Measurements from ENCODE around the gene AIF1.

The AIF1 gene

DNA sequence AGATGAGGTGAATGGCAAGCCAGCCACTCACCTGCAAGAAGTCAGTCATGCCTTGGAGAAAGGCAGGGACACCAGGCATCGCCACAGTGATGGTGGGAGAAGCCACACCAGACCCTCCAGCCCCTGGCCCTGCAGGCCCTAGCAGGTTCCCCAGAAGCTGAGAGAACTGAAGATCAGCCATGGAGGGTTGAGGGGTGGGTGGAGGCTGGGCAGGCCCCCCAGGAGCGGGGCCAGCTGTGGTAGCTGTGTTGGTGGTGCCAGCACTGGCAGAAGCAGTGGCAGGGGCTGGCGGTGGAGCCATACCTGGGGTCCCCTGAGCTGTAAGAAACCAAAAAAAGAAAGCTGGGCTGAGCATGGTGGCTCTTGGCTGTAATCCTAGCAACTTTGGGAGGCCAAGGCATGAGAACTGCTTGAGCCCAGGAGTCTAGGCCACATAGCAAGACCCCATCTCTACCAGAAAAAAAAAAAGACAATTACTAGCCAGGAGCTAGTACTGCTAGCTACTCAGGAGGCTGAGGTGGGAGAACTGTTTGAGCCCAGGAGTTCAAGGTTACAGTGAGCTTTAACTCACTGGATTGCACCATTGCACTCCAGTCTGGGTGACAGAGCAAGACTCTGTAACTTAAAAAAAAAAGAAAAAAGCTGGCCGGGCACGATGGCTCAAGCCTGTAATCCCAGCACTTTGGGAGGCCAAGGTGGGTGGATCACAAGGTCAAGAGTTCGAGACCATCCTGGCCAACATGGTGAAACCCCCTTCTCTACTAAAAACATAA, 27.9 kb downstream of the AIF1 start:
- no peak for DNase-seq

- DNase-seq = no peak
Measured at GRCh38 chr6:31643818-31644454, 28.9 kb downstream of the AIF1 start.

DNA sequence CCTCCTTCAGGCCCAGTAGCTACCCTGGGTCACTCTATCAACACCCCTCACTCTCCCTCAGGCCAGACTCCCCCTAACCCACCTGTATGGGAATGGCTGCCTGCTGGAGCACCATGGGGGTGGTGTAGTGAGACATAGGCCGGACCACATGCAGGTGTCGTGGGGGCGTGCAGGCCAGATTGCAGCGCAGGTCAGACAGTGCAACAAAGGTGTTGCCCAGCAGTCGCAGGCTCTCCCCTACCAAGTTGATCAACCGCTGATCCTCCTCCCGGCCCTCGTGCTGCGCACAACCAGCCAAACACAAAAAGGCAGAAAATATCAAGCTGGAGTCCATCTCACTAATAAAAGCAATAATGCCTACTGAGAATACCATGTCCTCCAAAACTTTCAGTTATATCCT, 30.3 kb downstream of the AIF1 start:
- DNase-seq = no peak

DNA sequence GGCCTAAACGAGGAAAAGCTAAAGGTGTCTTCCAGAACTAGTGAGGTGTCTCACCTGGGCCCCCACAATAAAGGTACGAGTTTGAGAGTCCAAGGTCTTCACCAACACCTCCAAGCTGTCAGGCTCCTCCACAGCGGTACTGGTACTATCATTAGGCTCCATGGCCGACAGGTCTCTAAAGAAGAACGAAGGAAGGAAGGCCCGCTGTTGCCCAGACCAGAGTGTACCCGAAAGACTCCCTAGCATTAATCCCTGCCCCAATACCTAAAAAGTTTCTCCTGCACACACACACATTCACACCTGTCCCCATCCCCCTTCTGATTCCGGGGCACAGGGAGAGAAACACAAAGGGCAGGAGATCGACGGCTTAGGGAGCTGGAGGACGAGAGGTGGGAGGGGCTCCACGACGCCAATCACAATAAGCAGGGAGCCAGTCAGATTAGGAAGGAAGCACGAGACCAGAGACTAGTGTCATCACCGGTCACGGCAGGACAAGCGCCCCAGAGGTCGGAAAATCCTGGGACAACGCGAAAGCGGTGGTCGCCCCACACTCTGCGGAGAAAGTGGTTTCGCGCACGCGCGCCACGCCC, 36.7 kb downstream of the AIF1 start:
- DNase-seq = no peak

- DNase-seq = peak in 1 of 2 donors; percentile 90
Measured at GRCh38 chr6:31652925-31653724, 38.1 kb downstream of the AIF1 start.

DNA sequence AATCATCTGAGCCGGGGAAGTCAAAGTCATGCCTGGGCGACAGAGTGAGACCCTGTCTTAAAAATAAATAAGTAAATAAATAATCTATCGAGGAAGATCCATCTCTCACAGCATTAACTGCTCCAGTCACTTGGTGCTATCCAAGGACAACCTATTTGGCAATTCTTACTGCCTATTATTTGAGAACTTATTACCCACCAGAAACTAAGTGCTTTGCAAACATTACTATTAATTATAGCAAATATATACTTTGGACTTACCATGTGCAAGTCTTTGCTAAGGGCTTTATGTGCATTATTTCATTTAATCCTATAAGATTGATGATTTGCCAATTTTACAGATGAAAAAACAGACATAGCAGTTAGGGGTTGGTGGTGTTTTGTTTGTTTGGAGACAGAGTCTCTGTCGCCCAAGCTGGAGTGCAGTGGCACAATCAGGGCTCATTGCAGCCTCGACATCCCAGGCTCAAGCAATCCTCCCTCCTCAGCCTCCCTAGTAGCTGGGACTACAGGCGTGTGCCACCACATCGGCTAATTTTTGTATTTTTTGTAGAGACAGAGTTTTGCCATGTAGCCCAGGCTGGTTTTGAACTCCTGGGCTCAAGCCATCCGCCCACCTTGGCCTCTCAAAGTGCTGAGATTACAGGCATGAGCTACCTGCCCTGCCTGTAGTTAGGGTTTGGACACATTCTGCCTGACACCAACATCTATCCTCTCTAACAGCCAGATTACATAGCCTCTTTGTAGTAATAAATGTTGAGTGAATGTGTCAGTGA, 39.7 kb downstream of the AIF1 start:
- DNase-seq = no peak

- no peak for DNase-seq
Measured at GRCh38 chr6:31655349-31656237, 40.6 kb downstream of the AIF1 start, which contains the start of gene APOM. APOM (plus strand) TSS chr6:31655894; CDS start chr6:31655967, 73 bp downstream.

- peak in 1 of 2 donors; percentile 42 for DNase-seq
Measured at GRCh38 chr6:31657406-31658157, 42.5 kb downstream of the AIF1 start.

DNA sequence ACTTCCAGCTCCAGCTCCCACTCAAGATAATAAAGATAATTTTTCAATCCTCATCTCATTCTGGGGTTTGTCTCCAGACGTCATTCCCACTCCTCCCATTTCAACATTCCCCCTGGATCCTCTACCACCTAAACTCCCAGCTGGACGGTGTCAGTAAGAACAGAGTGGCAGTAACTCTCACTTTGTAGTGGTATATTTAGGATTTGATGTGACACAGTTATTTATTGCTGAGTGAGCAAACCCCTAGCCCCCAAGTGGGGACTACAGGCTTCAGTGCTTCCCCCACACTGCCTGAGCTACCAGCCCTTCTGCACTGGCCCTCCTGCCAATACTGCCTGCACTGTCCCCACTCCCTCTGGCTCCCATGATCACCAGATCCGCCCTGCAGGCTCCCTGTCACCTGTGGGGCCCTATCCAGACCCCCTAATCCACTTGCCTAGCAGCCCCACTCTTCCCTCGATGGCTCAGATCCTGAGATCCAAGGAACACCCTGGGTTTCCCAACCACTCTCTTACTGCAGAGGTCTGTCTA, 43.2 kb downstream of the AIF1 start:
- DNase-seq = no peak

DNA sequence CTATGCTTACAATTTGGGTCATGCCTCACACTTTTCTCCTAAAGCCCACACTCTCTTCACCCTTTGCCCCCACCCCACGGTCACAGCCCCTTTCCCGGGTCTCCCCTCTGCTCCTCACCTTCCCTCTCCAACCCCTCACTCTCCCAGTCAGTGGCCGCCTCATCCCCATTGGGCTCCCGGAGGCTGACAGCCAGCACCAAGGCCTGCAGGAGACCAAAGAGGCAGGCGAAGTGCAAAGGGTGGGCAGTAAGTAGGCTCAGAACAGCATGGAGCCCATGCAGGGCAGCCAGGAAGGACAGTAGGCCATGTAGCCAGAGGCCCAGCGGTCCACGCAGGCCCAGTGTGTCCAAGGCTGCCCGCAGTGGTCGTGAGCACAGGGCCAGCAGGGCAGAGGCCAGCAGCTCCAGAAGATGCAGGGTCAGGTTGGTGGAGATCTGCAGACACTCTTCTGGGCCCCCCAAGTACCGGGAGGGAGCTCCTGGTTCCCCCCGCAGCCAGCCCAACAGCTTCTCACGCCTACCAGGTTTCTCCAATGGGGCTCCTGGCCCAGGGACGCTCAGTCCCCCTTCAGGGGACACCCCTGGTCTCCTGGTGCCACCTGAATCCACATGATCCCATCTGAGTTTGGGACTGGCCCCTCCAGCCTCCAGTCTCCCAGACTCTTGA, 44.1 kb downstream of the AIF1 start:
- DNase-seq = no peak

- peak; percentile 18 to 60 for DNase-seq
Measured at GRCh38 chr6:31659649-31660380, 44.8 kb downstream of the AIF1 start.

GRCh38 chr6:31660381-31661261, 45.6 kb downstream of the AIF1 start, which contains the start of gene C6orf47:
C6orf47 (minus strand) TSS chr6:31660778; CDS start chr6:31659947, 831 bp downstream.
- peak; percentile 71 to 81 for DNase-seq

DNA sequence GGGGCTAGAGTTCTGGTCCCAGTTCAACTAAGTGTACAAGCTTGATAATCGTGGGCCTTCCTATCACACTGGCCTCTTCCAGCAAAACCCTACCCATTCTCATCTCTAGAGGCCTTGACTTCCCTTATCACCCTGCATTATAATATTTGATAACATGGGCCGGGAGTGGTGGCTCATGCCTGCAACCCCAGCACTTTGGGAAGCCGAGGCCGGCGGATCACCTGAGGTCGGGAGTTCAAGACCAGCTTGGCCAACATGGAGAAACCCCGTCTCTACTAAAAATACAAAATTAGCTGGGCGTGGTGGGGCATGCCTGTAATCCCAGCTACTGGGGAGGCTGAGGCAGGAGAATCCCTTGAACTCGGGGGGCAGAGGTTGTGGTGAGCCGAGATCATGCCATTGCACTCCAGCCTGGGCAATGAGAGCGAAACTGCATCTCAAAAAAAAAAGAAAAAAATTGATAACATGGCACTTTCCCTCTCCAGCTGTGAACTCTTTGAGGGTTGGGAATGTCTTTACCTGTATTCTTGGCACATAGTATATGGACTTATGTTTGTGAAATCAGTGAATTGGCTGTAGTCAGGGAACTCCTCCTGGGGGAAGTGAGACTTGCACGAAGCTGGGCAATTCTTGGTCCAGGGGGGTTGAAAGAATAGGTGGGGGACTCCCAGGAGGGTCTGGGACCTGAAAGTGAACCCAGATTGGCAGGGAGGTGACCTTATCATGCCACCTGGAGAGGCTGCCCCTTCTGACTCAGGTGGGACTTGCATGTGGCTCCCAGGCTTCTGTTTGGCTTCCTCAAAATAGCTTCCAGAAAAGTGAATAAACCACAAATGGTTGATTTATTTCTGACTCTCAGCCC, 46.5 kb downstream of the AIF1 start:
- no peak for DNase-seq

- no peak for DNase-seq
Measured at GRCh38 chr6:31662124-31662723, 47.2 kb downstream of the AIF1 start.

DNA sequence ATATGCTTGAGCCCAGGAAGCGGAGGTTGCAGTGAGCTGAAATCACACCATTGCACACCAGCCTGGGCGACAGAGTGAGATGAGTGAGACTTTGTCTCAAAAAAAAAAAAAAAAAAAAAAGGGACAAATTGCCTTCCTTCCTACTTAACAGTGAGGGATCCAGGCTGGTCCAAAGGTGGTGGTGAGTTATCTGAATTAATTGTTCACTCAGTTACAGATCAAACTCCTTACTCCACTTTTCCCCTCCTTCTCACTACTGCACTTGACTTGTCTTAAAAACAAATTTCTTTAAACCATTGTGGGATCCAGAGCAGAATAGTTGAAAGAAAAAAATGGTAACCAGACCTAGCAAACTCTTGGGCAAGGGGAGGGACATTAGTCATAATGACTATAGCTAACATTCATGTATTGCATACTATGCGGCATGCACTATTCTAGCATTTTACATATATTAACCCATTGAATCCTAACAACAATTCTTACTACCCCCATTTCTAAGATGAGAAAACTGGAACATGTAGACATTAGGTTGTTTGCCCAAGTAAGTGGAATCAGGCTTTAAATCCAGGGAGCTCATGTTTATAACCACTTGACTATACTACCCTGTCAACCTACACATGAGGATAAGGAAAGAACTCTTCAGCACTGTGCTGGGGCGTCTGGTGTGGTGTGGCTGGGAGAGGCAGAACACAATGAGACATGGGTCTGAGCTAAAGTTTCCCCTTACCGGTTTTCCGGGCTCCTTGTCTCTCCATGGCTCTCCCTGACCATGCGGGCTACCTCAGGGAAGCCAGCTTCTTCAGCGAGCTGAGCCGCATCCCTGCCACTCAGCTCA, 48.3 kb downstream of the AIF1 start:
- no peak for DNase-seq
